Head of caudate nucleus (tissue), 42 donors: Measurements from ENCODE around the gene PSMB11.
A peak's percentile ranks its signal among the peaks of the same experiment; 100 is the strongest.

Experiments used
- DNase-seq, 42 donors: peaks; one replicate each; pipeline versions ENCODE4 v3.0.0 to v3.0.0-alpha.2; 2020 to 2021; ENCODE audit warnings: mixed read lengths in 7 of 42
- intact Hi-C: fragments of 100-400 bp; cut with DNase I; formaldehyde crosslinking; loops from one replicate; pipeline ENCODE4 v1.15.0; 2022

The PSMB11 gene

GRCh38 chr14:23070262-23071129 is 28.5 kb downstream of the PSMB11 start:
- DNase-seq = peak in 1 of 42 donors; percentile 10
- intact Hi-C loops = loop anchor here (10.0 kb wide), 1 partner anchor 114 kb away; the partner anchor contains the start of gene SLC7A8

GRCh38 chr14:23071244-23071920 is 29.4 kb downstream of the PSMB11 start:
- intact Hi-C loops = loop anchor here (10.0 kb wide), 1 partner anchor 113 kb away; the partner anchor contains the start of gene SLC7A8
- peak; percentile 67 to 96 (median 87) for DNase-seq

- peak in 1 of 42 donors; percentile 8 for DNase-seq
- intact Hi-C loops = loop anchor here (10.0 kb wide), 1 partner anchor 113 kb away; the partner anchor contains the start of gene SLC7A8
Observed at GRCh38 chr14:23071921-23072539, 30.0 kb downstream of the PSMB11 start.

GRCh38 chr14:23074906-23075305 is 32.9 kb downstream of the PSMB11 start:
- intact Hi-C loops = loop anchor here (10.0 kb wide), 1 partner anchor 110 kb away; the partner anchor contains the start of gene SLC7A8
- DNase-seq = no peak

GRCh38 chr14:23076785-23077408 is 34.9 kb downstream of the PSMB11 start:
- DNase-seq = peak in 4 of 42 donors; percentile 20 to 71 (median 49)
- intact Hi-C loops = loop anchor here (10.0 kb wide), 1 partner anchor 108 kb away; the partner anchor contains the start of gene SLC7A8

GRCh38 chr14:23077962-23078361 is 36.0 kb downstream of the PSMB11 start:
- DNase-seq = no peak
- intact Hi-C loops = loop anchor here (10.0 kb wide), 1 partner anchor 107 kb away; the partner anchor contains the start of gene SLC7A8

GRCh38 chr14:23078692-23079116 is 36.7 kb downstream of the PSMB11 start:
- intact Hi-C loops = loop anchor here (10.0 kb wide), 1 partner anchor 106 kb away; the partner anchor contains the start of gene SLC7A8
- DNase-seq = peak in 13 of 42 donors; percentile 29 to 79 (median 55)

- DNase-seq = no peak
- intact Hi-C loops = loop anchor here (10.0 kb wide), 1 partner anchor 105 kb away; the partner anchor contains the start of gene SLC7A8
Observed at GRCh38 chr14:23079716-23080115, 37.7 kb downstream of the PSMB11 start.

- DNase-seq = no peak
- intact Hi-C loops = no loop called here
Observed at GRCh38 chr14:23080474-23080873, 38.5 kb downstream of the PSMB11 start.

GRCh38 chr14:23085458-23085857 is 43.4 kb downstream of the PSMB11 start:
- no peak for DNase-seq
- intact Hi-C loops = no loop called here

- intact Hi-C loops = no loop called here
- no peak for DNase-seq
Observed at GRCh38 chr14:23086565-23086964, 44.6 kb downstream of the PSMB11 start.

GRCh38 chr14:23089498-23090253 is 47.7 kb downstream of the PSMB11 start:
- intact Hi-C loops = loop anchor here (10.0 kb wide), 1 partner anchor 215 kb away; the partner anchor contains the start of genes BCL2L2 and PPP1R3E
- DNase-seq = no peak

- DNase-seq = no peak
- intact Hi-C loops = loop anchor here (10.0 kb wide), 1 partner anchor 215 kb away; the partner anchor contains the start of genes BCL2L2 and PPP1R3E
Observed at GRCh38 chr14:23090254-23090636, 48.2 kb downstream of the PSMB11 start.

GRCh38 chr14:23091294-23092225 is 49.5 kb downstream of the PSMB11 start:
- intact Hi-C loops = loop anchor here (10.0 kb wide), 1 partner anchor 213 kb away; the partner anchor contains the start of genes BCL2L2 and PPP1R3E
- DNase-seq = no peak

- intact Hi-C loops = loop anchor here (10.0 kb wide), 1 partner anchor 212 kb away; the partner anchor contains the start of genes BCL2L2 and PPP1R3E
Observed at GRCh38 chr14:23093104-23093503, 51.1 kb downstream of the PSMB11 start.

GRCh38 chr14:23093526-23093925 is 51.5 kb downstream of the PSMB11 start:
- no peak for DNase-seq
- intact Hi-C loops = loop anchor here (10.0 kb wide), 1 partner anchor 211 kb away; the partner anchor contains the start of genes BCL2L2 and PPP1R3E

More at GRCh38 chr14:23093104-23093503, 51.1 kb downstream of the PSMB11 start:
- no peak for DNase-seq
